SJSA1 (cell line): ENCODE results near the gene LTBP4. TPM values are rescaled to one million over a fixed set of nuclear protein-coding genes. Genes with fewer than 3 reads are reported as not detected.

Source experiments
- DNase-seq, 2 experiments: peaks; one replicate each; pipeline ENCODE4 v3.0.0-alpha.2; 2015 to 2020; ENCODE audit warnings: low spot score in 2 of 2, low read depth in 1 of 2
- H3K27ac ChIP-seq: fragments of 250-450 bp; sonication (Bioruptor Pico); 2 replicates; pipeline ENCODE4 v1.5.1; 2020; ENCODE audit warnings: mild to moderate bottlenecking, moderate library complexity
- H3K27me3 ChIP-seq: fragments of 250-450 bp; sonication (Bioruptor Pico); replicated peaks from 2 replicates; pipeline ENCODE4 v1.5.1; 2020; ENCODE audit warnings: mild to moderate bottlenecking, moderate library complexity
- H3K36me3 ChIP-seq: fragments of 250-450 bp; sonication (Bioruptor Pico); 2 replicates; pipeline ENCODE4 v1.5.1; 2020; ENCODE audit warnings: mild to moderate bottlenecking
- H3K4me1 ChIP-seq: fragments of 250-450 bp; sonication (Bioruptor Pico); replicated peaks from 2 replicates; pipeline ENCODE4 v1.6.1; 2021; ENCODE audit warnings: mild to moderate bottlenecking
- H3K4me3 ChIP-seq: fragments of 250-450 bp; sonication (Bioruptor Pico); 2 replicates; pipeline ENCODE4 v1.5.1; 2020; ENCODE audit warnings: mild to moderate bottlenecking
- H3K9me3 ChIP-seq: fragments of 250-450 bp; sonication (Bioruptor Pico); replicated peaks from 2 replicates; pipeline ENCODE4 v1.5.1; 2020; ENCODE audit warnings: mild to moderate bottlenecking
- total RNA-seq: library from RNA; depleted of rRNA; stranded (reverse); fragments of >200 nt; shearing (Covaris generic); gene quantifications from 2 replicates; pipeline ENCODE4 v1.2.3, GENCODE V29; 2014; rRNA removed

Gene LTBP4
- total RNA-seq, 1 experiment from 2014 or later, result 16.5 TPM

GRCh38 chr19:40672573-40673299 lies 71.6 kb downstream of the LTBP4 start:
- Histone ChIP-seq H3K36me3 (peaks cover 83% of the 10 kb centered on the region), H3K27ac (no peak overlapping the region), H3K27me3 (no peaks in the 10 kb centered on the region), H3K4me3 (no peak overlapping the region), H3K9me3 (peaks cover 4% of the 10 kb centered on the region), H3K4me1 (no peaks in the 10 kb centered on the region)
- no peak for DNase-seq

- H3K4me3 ChIP-seq, result no peak overlapping the region
- no peaks in the 10 kb centered on the region for H3K27me3 ChIP-seq
- no peak overlapping the region for H3K27ac ChIP-seq
- no peak for DNase-seq
- peaks cover 83% of the 10 kb centered on the region for H3K36me3 ChIP-seq
- peaks cover 4% of the 10 kb centered on the region for H3K9me3 ChIP-seq
- H3K4me1 ChIP-seq, result no peaks in the 10 kb centered on the region
These were observed 72.2 kb downstream of the LTBP4 start for GRCh38 chr19:40673397-40673796.

DNA sequence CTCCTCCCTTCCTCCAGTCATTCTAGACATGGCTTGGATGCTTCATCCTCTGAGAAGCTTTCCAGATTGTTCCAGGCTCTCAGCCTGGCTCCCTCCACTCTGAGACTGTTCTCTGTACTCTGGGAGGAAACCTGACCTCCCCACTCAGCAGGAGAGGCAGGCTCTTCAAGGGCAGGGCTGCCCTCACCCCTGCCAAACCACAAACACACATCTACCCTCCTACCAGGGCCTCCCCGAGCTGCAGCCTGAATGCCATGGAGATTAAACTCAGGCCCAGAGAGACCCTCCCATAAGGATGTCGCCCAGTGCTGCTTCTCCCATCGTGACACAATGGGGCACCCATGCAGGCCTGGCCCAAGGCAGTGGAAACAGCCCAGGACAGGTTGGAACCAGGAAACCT lies 73.1 kb downstream of the LTBP4 start:
- Histone ChIP-seq H3K27ac (no peak overlapping the region), H3K36me3 (peaks cover 83% of the 10 kb centered on the region), H3K4me1 (no peaks in the 10 kb centered on the region), H3K4me3 (no peak overlapping the region), H3K27me3 (no peaks in the 10 kb centered on the region), H3K9me3 (no peaks in the 10 kb centered on the region)
- no peak for DNase-seq

DNA sequence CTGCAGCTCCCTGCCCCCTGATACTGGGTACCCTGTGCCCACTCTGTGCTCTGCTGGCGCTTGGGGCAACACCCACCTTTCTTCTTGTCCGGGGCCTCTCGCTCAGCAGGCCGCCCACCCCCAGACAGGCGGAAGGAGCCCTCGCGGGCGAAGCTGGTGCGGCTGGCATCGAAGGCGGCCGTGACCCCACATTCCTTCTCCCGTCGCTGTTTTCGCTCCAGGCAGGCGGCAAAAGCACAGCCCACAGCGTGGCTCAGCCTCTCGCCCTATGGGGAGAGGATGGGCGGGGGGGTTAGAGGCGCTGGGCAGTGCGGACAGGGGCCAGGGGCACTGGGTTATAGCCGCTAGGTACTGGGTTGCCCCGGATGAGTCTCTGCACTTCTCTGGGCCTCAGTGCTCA lies 76.0 kb downstream of the LTBP4 start:
- Histone ChIP-seq H3K27me3 (no peaks in the 10 kb centered on the region), H3K36me3 (peaks cover 83% of the 10 kb centered on the region), H3K9me3 (no peaks in the 10 kb centered on the region), H3K4me1 (no peaks in the 10 kb centered on the region), H3K27ac (no peak overlapping the region), H3K4me3 (no peak overlapping the region)
- no peak for DNase-seq

Other genes with a start within 250 kb of the LTBP4 start
- 0.08 TPM in 1 of 2 replicates, not detected in the other for gene HIPK4, start 211.2 kb upstream of the LTBP4 start, total RNA-seq
- gene PRX, start 188.0 kb upstream of the LTBP4 start, total RNA-seq, result 0.88 and 2.4 TPM in 2 replicates
- 25.7 and 38.1 TPM in 2 replicates for gene SERTAD1, start 175.4 kb upstream of the LTBP4 start, total RNA-seq
- gene SERTAD3, start 157.0 kb upstream of the LTBP4 start, total RNA-seq, result 16.1 and 16.3 TPM in 2 replicates
- gene BLVRB, start 135.6 kb upstream of the LTBP4 start, total RNA-seq, result 106 and 116 TPM in 2 replicates
- 0.61 TPM in 1 of 2 replicates, not detected in the other for gene SPTBN4, start 134.4 kb upstream of the LTBP4 start, total RNA-seq
- 16.2 and 16.4 TPM in 2 replicates for gene SHKBP1, start 24.5 kb upstream of the LTBP4 start, total RNA-seq
- 14.7 and 28.6 TPM in 2 replicates for gene NUMBL, start 89.3 kb downstream of the LTBP4 start, total RNA-seq
- gene COQ8B, start 115.5 kb downstream of the LTBP4 start, total RNA-seq, result 29.2 and 83.7 TPM in 2 replicates
- gene ITPKC, start 115.7 kb downstream of the LTBP4 start, total RNA-seq, result 5.4 and 5.7 TPM in 2 replicates
- gene ACTMAP, start 149.1 kb downstream of the LTBP4 start, total RNA-seq, result 0.25 and 0.39 TPM in 2 replicates
- gene SNRPA, start 149.8 kb downstream of the LTBP4 start, total RNA-seq, result 61.4 and 80.2 TPM in 2 replicates
- not detected in 2 replicates for gene MIA, start 174.2 kb downstream of the LTBP4 start, total RNA-seq
- gene RAB4B, start 176.9 kb downstream of the LTBP4 start, total RNA-seq, result 21.4 and 28.5 TPM in 2 replicates
- 71.0 and 82.8 TPM in 2 replicates for gene EGLN2, start 197.8 kb downstream of the LTBP4 start, total RNA-seq
- not detected in 2 replicates for gene CYP2A6, start 249.1 kb downstream of the LTBP4 start, total RNA-seq